ENCODE results near the gene A2ML1. TPM values are rescaled to one million over a fixed set of nuclear protein-coding genes. Genes with fewer than 3 reads are reported as not detected.
"Not testable (repeated sequence)": the region's sequence is repeated elsewhere in the genome, so short reads cannot be mapped to it uniquely, and the experiment has no call there.

Gene A2ML1
- total RNA-seq, 4 donors from 2014 or later: 0.11 to 1.2 TPM; not detected in 2

DNA sequence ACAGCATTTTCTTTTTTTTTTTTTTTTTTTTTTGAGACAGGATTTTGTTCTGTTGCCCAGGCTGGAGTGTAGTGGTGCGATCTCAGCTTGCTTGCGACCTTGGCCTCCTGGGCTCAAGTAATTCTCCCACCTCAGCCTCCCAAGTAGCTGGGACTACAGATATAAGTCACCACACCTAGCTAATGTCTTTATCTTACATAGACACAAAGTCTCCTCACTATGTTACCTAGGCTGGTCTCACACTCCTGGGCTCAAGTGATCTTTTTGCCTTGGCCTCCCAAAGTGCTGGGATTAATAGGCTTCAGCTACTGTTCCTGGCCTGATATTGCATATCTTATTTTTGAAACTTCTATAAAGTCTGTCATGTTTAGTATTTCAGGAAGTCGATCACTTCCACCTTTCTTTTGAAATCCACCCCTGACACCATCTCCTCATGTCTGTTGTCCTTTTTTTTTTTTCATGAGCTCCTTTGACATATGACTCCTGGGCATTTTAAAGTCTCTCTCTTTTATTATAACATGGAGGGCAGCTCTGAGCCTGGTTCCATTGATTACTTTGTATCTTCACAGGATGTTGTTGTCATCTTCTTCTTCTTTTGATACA lies 5.9 kb upstream of the A2ML1 start:
- Histone ChIP-seq H3K27ac (replicated peaks in 1 of 4) (no peak overlapping the region), H3K4me1 (peaks cover 0 to 12% (median 3%) of the 10 kb centered on the region in 4 donors), H3K27me3 (no peaks in the 10 kb centered on the region), H3K4me3 (no peak overlapping the region), H3K9me3 (no peaks in the 10 kb centered on the region), H3K36me3 (no peaks in the 10 kb centered on the region)
- intact Hi-C loops (cut with DNase I): no loop called here
- no peak for DNase-seq (ENCODE audit: extremely low spot score)
- no peak for TF ChIP-seq EP300 (IDR thresholded peaks at IDR 0.05)
- no peak for TF ChIP-seq CTCF (IDR thresholded peaks at IDR 0.05)
- no peak for TF ChIP-seq POLR2AphosphoS5 (IDR thresholded peaks at IDR 0.05)
- TF ChIP-seq POLR2A (IDR thresholded peaks at IDR 0.05; ENCODE audit: low read depth): no peak
- WGBS: 92% methylated on average over 3 of the region's 3 CpGs

DNA sequence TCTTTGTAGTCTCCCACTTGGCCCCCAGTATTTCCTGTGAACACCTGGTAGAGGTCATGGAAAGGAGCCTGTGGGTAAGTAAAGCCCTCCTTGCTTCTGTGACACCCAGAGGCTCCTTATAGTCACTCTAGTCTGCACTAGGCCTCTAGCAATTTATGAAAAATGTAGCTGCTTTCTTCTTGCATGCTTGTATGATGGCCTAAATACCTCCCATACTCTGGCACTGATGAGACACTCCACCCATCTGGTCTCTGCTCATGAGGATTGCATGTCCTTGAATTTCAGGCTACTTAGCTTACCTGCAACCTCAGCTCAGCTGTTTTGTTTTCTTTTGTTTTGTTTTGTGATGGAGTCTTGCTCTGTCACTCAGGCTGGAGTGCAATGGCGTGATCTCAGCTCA lies 4.6 kb upstream of the A2ML1 start:
- 88% methylated on average over 1 of the region's 1 CpG for WGBS

GRCh38 chr12:8818526-8818925 lies 3.9 kb upstream of the A2ML1 start:
- H3K9me3 ChIP-seq: no peaks in the 10 kb centered on the region
- TF ChIP-seq POLR2AphosphoS5 (IDR thresholded peaks at IDR 0.05) (no peak), EP300 (IDR thresholded peaks at IDR 0.05) (no peak), POLR2A (IDR thresholded peaks at IDR 0.05; ENCODE audit: low read depth) (no peak), CTCF (IDR thresholded peaks at IDR 0.05) (no peak)
- H3K36me3 ChIP-seq: no peaks in the 10 kb centered on the region
- no peaks in the 10 kb centered on the region for H3K27me3 ChIP-seq
- no peak overlapping the region for H3K4me3 ChIP-seq
- no peak for DNase-seq (ENCODE audit: extremely low spot score)
- H3K4me1 ChIP-seq: peaks cover 0 to 14% (median 3%) of the 10 kb centered on the region in 4 donors
- H3K27ac ChIP-seq (replicated peaks in 1 of 4): no peak overlapping the region
- intact Hi-C loops (cut with DNase I): no loop called here
- WGBS: 80% methylated on average over 2 of the region's 2 CpGs

More for the DNA sequence above, 4.6 kb upstream of the A2ML1 start:
- Histone ChIP-seq H3K36me3 (no peaks in the 10 kb centered on the region), H3K4me3 (no peak overlapping the region), H3K9me3 (no peaks in the 10 kb centered on the region), H3K27me3 (no peaks in the 10 kb centered on the region), H3K27ac (replicated peaks in 1 of 4) (no peak overlapping the region), H3K4me1 (peaks cover 0 to 12% (median 3%) of the 10 kb centered on the region in 4 donors)
- DNase-seq (ENCODE audit: extremely low spot score): no peak
- TF ChIP-seq CTCF (IDR thresholded peaks at IDR 0.05): no peak
- no peak for TF ChIP-seq EP300 (IDR thresholded peaks at IDR 0.05)
- no peak for TF ChIP-seq POLR2AphosphoS5 (IDR thresholded peaks at IDR 0.05)
- TF ChIP-seq POLR2A (IDR thresholded peaks at IDR 0.05; ENCODE audit: low read depth): no peak
- intact Hi-C loops (cut with DNase I): no loop called here

DNA sequence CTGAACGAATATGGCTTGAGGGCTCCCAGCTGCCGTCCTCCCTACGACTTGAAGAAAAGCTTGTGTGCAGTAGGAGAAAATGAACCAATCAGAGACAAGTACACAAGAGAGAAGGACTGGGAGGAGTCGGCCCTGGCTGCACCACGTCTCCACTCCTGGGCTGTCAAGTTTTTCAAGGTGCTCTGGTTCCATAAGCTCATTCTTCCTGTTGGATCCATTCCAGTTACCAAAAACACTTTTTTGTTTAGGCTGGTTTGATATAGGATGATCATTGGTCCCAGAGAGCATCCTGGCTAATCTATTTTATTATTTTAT lies 2.8 kb upstream of the A2ML1 start:
- no peak for TF ChIP-seq EP300 (IDR thresholded peaks at IDR 0.05)
- no peak for TF ChIP-seq POLR2AphosphoS5 (IDR thresholded peaks at IDR 0.05)
- no peak for TF ChIP-seq POLR2A (IDR thresholded peaks at IDR 0.05; ENCODE audit: low read depth)
- Histone ChIP-seq H3K9me3 (no peaks in the 10 kb centered on the region), H3K27me3 (no peaks in the 10 kb centered on the region), H3K4me3 (no peak overlapping the region), H3K36me3 (no peaks in the 10 kb centered on the region), H3K27ac (replicated peaks in 1 of 4) (no peak overlapping the region), H3K4me1 (peaks cover 0 to 22% (median 6%) of the 10 kb centered on the region in 4 donors)
- intact Hi-C loops (cut with DNase I): no loop called here
- 37% methylated on average over 5 of the region's 5 CpGs for WGBS
- DNase-seq (ENCODE audit: extremely low spot score): no peak

GRCh38 chr12:8820676-8821407 lies 1.6 kb upstream of the A2ML1 start:
- intact Hi-C loops (cut with DNase I); H3K4me3 ChIP-seq; H3K27ac ChIP-seq (replicated peaks in 1 of 4); DNase-seq (ENCODE audit: extremely low spot score); H3K36me3 ChIP-seq; H3K27me3 ChIP-seq; H3K9me3 ChIP-seq: not testable (repeated sequence)
- peaks cover 0 to 22% (median 6%) of the 10 kb centered on the region in 4 donors for H3K4me1 ChIP-seq
- WGBS: 95% methylated on average over 8 of the region's 8 CpGs
